NCI-H187 (cell line): ENCODE measurements around the gene DESI2.

Experiments used
- DNase-seq, 2 experiments: peaks; one replicate each; lab custom pipeline; 2025; lab: John Stamatoyannopoulos, UW

The DESI2 gene

GRCh38 chr1:244652623-244653438, at the start of gene DESI2:
Gene DESI2 (plus strand): TSS chr1:244653126. CDS start chr1:244653314, 188 bp downstream.
- DNase-seq: peak; percentile 78 to 93

DNA sequence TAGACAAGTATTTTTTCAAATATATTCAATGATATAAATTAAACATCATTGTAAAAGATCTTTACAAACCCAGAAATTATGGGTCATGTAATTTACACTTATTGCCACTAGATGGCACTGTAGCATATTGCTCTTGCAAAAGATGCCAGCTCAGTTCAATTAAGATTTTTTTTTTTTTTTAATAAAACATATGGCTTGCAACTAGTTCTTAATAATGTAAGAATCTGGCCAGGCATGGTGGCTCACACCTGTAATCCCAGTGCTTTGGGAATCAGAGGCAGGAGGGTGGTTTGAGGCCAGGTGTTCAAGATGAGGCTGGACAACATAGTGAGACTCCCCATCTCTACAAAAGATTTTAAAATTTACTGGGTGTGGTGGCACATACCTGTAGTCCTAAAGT, 49.4 kb upstream of the DESI2 start:
- DNase-seq: no peak

DNA sequence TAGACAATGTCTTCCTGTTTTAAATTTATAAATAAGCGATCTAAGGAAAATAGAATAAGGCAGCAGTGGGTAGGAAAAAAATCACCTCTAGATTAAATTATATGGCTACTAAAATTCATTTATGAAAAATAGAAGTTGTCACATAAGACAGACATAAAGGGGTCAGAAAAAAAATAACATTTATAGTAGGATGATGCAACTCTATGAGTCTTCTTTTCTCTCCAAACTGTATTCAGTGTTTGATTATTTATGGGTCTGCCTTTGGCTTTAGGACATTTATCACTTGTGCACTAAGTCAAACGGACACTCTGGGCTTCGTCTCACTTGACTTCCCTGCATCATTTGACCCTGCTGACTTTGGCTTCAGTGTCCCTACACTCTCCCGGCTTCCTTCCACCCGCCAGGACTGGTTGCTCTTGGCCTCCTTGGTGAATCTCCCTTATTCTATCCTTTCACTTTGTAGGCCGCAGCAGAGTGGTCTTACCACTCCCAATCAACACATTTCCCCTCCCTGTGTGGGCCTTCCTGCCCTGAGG, 47.0 kb upstream of the DESI2 start:
- no peak for DNase-seq

DNA sequence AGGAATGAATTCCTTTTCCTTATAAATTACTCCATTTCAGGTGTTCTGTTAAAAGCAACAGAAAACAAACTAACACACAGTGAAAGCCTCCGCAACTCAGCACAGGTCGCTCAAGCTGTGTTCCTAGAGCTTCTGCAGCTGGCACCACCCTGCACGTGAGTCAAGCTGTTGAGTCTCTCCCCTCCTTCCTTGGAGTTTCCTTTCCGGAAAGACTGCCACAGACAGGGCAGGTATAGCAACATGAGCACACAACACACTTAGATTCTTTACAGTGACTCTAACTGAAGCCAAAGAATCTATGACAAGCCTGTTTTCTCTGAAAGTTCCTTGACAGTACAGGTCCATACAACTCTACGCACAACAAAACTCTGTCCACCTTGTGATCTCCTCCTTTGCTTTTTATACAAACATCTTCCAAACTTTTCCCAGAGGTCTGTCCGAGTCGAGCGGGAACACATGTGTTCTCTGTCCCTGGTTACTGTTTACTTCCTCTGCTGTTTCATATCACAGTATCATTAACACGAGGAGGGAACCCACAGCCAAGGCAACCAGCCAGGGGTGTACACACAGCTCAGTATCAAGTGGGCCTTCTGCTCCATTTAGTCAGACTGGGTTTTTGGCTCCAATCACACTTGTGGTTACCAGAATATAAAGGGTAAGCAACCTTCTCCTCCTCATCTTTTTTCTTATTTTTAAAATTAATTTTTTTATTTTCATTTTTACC, 38.7 kb upstream of the DESI2 start:
- no peak for DNase-seq

GRCh38 chr1:244614879-244615278, 38.0 kb upstream of the DESI2 start:
- no peak for DNase-seq

DNA sequence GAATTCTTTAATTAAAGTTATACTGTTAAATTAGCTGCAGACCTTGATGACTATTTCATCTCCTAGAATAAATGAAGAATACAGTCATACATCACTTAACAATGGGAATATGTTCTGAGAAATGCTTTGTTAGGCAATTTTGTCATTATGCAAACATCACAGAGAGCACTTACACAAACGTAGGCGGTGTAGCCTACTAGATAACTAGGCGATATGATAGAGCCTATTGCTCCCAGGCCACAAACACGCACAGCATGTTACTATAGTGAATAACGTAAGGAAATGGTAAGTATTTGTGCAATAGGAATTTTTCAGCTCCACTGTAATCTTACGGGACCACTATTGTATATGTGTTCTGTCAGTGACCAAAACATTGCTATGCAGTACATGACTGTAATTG, 37.6 kb upstream of the DESI2 start:
- no peak for DNase-seq

DNA sequence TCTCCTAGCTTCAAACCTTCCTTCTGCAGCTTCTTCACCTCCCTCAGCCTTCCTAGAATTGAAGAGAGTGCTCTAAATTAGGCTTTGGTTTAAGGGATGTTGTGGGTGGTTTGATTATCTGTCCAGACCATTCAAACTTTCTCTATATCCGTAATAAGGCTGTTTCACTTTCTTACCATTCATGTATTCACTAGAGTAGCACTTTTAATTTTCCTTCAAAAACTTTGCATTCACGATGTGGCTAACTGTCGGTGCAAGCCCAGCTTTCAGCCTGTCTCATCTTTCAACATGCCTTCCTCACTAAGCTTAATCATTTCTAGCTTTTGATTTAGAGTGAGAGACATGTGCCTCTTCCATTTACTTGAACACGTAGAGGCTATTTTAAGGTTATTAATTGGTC, 26.2 kb upstream of the DESI2 start:
- DNase-seq: no peak

DNA sequence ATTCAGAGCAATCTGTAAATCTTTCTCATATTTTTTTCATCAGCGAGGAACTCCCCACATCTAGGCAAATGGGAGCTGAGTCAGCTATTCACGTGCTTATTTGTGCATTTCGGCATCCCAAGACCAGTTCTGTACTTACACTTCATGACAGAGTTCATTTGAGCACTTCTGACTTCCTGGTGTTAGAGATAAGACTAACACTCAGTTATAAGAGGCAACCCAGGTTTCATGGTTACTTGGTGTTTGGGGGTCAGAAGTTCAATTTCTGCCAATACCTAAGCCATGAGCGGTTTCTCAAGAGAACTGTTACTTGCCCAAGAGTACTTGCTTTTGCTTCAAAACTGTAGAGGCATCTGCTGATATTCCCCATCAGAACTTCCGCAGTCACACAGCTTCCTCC, 24.1 kb upstream of the DESI2 start:
- no peak for DNase-seq

- no peak for DNase-seq
These were observed 19.8 kb upstream of the DESI2 start for GRCh38 chr1:244633140-244633539.

- no peak for DNase-seq
These were observed 18.4 kb upstream of the DESI2 start for GRCh38 chr1:244634546-244634945.

GRCh38 chr1:244636488-244637259, 16.3 kb upstream of the DESI2 start:
- no peak for DNase-seq

DNA sequence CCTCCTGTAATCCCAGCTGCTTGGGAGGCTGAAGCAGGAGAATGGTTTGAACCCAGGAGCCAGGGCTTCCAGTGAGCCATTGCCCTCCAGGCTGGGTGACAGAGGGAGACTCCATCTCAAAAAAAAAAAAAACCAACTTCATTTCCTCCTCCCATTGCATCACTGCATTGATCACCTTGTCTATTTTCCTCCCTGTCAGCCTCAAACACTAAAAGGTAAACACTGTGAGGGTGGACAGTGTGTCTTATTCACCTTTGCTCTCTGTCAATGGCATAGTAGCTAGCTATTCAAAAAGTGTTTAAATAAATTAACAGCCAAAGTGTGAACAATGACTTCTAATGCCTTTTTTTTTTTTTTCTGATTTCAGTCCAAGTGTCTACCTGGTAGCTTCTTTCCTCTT, 13.4 kb upstream of the DESI2 start:
- DNase-seq: no peak

DNA sequence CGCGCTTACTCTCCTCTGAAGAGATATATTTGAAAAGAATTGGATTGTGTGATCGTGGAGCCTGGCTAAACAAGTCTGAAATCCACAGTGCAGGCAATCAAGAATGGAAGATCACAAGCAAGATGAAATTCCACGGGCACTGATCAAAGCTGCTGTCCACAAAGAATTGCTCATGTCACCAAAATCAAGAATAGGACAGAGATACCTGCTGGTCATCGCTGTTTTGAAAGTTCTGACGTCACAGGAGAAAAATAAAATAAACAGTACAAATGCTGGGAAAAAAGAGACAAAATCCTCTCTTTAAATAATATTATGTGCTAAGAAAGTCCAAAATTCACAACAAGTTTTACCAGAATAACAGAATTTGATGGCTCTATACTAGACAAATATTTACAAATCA, 12.0 kb upstream of the DESI2 start:
- no peak for DNase-seq

- DNase-seq: no peak
These were observed 10.4 kb upstream of the DESI2 start for GRCh38 chr1:244642526-244642925.

GRCh38 chr1:244642988-244643387, 9.9 kb upstream of the DESI2 start:
- DNase-seq: no peak

DNA sequence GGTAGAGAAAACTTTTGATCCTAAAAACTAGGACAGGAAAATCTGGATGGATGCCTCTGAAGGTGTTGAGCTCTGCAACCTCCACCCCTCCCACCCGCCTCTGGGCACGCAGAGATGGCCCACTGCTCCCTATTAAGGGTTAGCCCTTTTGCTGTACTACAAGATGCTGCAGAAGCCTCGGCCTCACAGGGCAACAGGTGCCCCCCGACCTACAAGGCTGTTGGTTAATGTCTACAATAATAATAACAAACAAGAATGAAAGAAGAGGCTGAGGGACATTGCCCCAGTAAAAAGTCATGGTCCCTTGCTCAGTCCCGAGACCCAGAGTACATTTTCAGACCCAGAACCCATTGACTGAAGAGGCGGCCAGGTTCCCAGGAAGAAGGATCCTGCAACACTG, 7.5 kb upstream of the DESI2 start:
- no peak for DNase-seq

DNA sequence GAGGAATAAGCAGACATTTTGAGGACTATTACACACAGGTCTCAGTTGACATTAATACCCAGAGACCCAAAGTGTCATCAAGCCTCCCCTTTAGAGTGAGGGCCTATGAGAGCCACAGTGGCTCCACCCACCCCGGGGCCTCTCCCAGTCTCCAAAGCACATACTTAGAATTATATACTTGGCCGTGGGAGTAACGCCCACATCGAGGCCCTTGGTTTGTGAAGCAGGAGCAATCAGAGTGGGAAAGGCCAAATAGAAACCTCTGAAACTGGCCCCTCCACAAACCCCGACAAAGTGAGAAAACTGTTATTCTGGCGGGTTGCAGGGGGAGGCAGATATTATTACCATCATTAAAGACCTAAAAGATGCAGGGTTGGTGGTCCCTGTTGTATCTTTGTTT, 7.0 kb upstream of the DESI2 start:
- no peak for DNase-seq

GRCh38 chr1:244647819-244648218, 5.1 kb upstream of the DESI2 start:
- DNase-seq: no peak

- no peak for DNase-seq
These were observed 837 bp upstream of the DESI2 start for GRCh38 chr1:244651956-244652622.

GRCh38 chr1:244653439-244654107, 647 bp downstream of the DESI2 start:
- no peak for DNase-seq
